C4-2B (cell line): Measurements from ENCODE around the gene USP30.

ENCODE experiments used
- H3K27ac ChIP-seq: fragments of 450-650 bp; 2 replicates; pipeline ENCODE4 v1.5.1; 2017
- ZFX ChIP-seq: fragments of 450-650 bp; IDR thresholded peaks from 2 replicates; pipeline ENCODE4 v1.6.1; 2017
- TF ChIP-seq, protein P1 (sequence below): fragments of 450-650 bp; conservative IDR thresholded peaks from 2 replicates; pipeline ENCODE4 v1.5.1; 2017; ENCODE audit warnings: mild to moderate bottlenecking

USP30 gene

GRCh38 chr12:109099431-109100020, 47.1 kb downstream of the USP30 start:
- no peak overlapping the region for H3K27ac ChIP-seq
- TF ChIP-seq, protein P1, sequence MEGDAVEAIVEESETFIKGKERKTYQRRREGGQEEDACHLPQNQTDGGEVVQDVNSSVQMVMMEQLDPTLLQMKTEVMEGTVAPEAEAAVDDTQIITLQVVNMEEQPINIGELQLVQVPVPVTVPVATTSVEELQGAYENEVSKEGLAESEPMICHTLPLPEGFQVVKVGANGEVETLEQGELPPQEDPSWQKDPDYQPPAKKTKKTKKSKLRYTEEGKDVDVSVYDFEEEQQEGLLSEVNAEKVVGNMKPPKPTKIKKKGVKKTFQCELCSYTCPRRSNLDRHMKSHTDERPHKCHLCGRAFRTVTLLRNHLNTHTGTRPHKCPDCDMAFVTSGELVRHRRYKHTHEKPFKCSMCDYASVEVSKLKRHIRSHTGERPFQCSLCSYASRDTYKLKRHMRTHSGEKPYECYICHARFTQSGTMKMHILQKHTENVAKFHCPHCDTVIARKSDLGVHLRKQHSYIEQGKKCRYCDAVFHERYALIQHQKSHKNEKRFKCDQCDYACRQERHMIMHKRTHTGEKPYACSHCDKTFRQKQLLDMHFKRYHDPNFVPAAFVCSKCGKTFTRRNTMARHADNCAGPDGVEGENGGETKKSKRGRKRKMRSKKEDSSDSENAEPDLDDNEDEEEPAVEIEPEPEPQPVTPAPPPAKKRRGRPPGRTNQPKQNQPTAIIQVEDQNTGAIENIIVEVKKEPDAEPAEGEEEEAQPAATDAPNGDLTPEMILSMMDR, result no peak
- no peak for TF ChIP-seq ZFX

- TF ChIP-seq, protein P1, result no peak
- no peak for TF ChIP-seq ZFX
- H3K27ac ChIP-seq, result no peak overlapping the region
Observed at GRCh38 chr12:109100741-109101140, 48.4 kb downstream of the USP30 start.

- no peak overlapping the region for H3K27ac ChIP-seq
- TF ChIP-seq, protein P1, result no peak
- TF ChIP-seq ZFX, result no peak
Observed at GRCh38 chr12:109102491-109102890, 50.1 kb downstream of the USP30 start.

DNA sequence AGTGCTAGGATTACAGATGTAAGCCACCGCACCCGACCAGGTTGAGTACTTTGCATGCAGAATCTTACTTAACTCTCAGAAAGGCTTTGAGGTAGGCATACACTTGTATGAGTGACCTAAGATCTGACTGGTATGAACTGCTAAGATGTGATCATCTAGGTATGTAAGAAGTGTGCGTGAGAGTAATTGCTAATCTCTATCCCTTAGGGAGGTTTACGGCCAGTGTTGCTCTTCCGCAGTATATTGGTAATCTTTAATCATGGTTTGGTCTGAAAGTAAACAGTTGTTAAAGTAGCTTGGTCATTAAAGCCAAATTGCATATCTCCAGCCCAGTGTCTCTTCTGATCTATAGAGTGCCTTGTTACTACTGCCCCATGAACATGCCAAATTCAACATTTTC, 52.8 kb downstream of the USP30 start:
- no peak overlapping the region for H3K27ac ChIP-seq
- TF ChIP-seq ZFX, result no peak
- TF ChIP-seq, protein P1, result no peak

GRCh38 chr12:109109746-109110350, 57.5 kb downstream of the USP30 start:
- no peak overlapping the region for H3K27ac ChIP-seq
- no peak for TF ChIP-seq ZFX
- TF ChIP-seq, protein P1, result no peak

DNA sequence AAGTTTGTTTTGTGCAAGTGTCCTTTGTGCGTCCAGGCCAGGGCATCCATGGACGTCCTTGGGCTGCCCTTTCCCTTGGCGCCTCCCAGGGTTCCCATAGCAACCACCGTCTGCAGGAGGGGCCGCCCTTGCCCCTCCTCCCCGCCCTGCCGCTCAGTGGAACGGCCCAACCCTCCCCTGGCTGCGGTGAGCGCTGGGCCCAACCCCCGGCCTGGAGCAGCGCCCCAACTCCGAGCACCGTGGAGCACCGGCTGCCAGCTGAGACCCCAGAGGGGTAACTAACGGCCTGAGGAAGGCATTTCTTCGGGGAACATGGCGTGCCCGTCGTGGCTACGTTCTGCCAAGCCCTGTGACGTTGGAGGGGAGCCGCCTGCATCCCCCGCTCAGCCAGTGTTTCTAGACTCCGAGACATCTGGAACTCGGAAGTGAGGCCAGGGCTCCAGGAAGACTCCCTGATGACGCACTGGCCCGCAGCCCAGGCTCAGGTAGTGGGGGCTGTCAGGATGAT, 58.7 kb downstream of the USP30 start:
- no peak overlapping the region for H3K27ac ChIP-seq

More for the DNA sequence above, 58.7 kb downstream of the USP30 start:
- TF ChIP-seq, protein P1, result no peak
- TF ChIP-seq ZFX, result no peak
